ENCODE measurements around the gene SIX4.

DNA sequence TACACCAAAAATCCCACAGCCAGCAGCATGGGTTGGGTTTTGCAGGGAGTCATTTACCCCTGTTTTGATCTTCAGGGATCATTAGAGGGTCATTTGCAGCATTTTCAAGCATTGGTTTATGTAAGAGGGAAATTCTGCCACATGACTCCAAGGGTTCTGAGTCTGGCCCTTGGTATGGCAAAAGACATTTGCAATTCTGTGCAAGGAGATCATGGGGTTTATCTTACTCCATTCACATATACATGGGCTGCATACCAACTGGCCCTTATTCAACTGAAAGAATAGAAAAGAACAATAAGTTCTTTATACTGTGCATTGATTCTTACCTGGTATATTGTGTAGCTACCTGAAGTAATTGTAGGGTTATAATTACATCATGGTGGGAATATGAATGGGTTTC is 13.7 kb downstream of the SIX4 start:
- TF ChIP-seq, protein P1, sequence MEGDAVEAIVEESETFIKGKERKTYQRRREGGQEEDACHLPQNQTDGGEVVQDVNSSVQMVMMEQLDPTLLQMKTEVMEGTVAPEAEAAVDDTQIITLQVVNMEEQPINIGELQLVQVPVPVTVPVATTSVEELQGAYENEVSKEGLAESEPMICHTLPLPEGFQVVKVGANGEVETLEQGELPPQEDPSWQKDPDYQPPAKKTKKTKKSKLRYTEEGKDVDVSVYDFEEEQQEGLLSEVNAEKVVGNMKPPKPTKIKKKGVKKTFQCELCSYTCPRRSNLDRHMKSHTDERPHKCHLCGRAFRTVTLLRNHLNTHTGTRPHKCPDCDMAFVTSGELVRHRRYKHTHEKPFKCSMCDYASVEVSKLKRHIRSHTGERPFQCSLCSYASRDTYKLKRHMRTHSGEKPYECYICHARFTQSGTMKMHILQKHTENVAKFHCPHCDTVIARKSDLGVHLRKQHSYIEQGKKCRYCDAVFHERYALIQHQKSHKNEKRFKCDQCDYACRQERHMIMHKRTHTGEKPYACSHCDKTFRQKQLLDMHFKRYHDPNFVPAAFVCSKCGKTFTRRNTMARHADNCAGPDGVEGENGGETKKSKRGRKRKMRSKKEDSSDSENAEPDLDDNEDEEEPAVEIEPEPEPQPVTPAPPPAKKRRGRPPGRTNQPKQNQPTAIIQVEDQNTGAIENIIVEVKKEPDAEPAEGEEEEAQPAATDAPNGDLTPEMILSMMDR (IDR thresholded peaks at IDR 0.05) = no peak
- no peak for TF ChIP-seq POLR2A (IDR thresholded peaks at IDR 0.05)
- TF ChIP-seq POLR2AphosphoS5 (IDR thresholded peaks at IDR 0.05) = no peak

Measured in stomach (tissue), 4 donors.